Measurements from ENCODE around the gene GMNN.
A peak's percentile ranks its signal among the peaks of the same experiment; 100 is the strongest.
"Not testable (repeated sequence)": the region's sequence is repeated elsewhere in the genome, so short reads cannot be mapped to it uniquely, and the experiment has no call there.

The GMNN gene
- total RNA-seq: 5.7 to 15.7 (median 7.5) reads per million in 4 experiments

- peak; percentile 97 for DNase-seq
Observed at GRCh38 chr6:24774696-24775519, at the start of gene GMNN. TSS of gene GMNN (plus strand) at chr6:24774937. CDS start at chr6:24777247, 2,310 bp downstream.

GRCh38 chr6:24730653-24731052 lies 44.1 kb upstream of the GMNN start:
- DNase-seq: not testable (repeated sequence)

- DNase-seq: not testable (repeated sequence)
Observed at GRCh38 chr6:24731456-24732134, 43.1 kb upstream of the GMNN start.

- DNase-seq: no peak
Observed at GRCh38 chr6:24734166-24734565, 40.6 kb upstream of the GMNN start.

GRCh38 chr6:24734710-24735109 lies 40.0 kb upstream of the GMNN start:
- DNase-seq: not testable (repeated sequence)

- DNase-seq: no peak
Observed at GRCh38 chr6:24738741-24739140, 36.0 kb upstream of the GMNN start.

GRCh38 chr6:24740861-24741260 lies 33.9 kb upstream of the GMNN start:
- DNase-seq: no peak

- no peak for DNase-seq
Observed at GRCh38 chr6:24742216-24742738, 32.5 kb upstream of the GMNN start.

- no peak for DNase-seq
Observed at GRCh38 chr6:24743265-24743943, 31.3 kb upstream of the GMNN start.

- DNase-seq: no peak
Observed at GRCh38 chr6:24743944-24744335, 30.8 kb upstream of the GMNN start.

GRCh38 chr6:24744911-24745310 lies 29.8 kb upstream of the GMNN start:
- DNase-seq: no peak

GRCh38 chr6:24749297-24749696 lies 25.4 kb upstream of the GMNN start:
- DNase-seq: no peak

GRCh38 chr6:24750878-24751277 lies 23.9 kb upstream of the GMNN start:
- DNase-seq: not testable (repeated sequence)

- no peak for DNase-seq
Observed at GRCh38 chr6:24752503-24752902, 22.2 kb upstream of the GMNN start.

- no peak for DNase-seq
Observed at GRCh38 chr6:24752917-24753492, 21.7 kb upstream of the GMNN start.

GRCh38 chr6:24753545-24753944 lies 21.2 kb upstream of the GMNN start:
- no peak for DNase-seq

- DNase-seq: not testable (repeated sequence)
Observed at GRCh38 chr6:24754378-24754777, 20.4 kb upstream of the GMNN start.

GRCh38 chr6:24755279-24755678 lies 19.5 kb upstream of the GMNN start:
- DNase-seq: no peak

- no peak for DNase-seq
Observed at GRCh38 chr6:24757611-24758010, 17.1 kb upstream of the GMNN start.

- DNase-seq: no peak
Observed at GRCh38 chr6:24759718-24760117, 15.0 kb upstream of the GMNN start.

GRCh38 chr6:24760210-24760609 lies 14.5 kb upstream of the GMNN start:
- no peak for DNase-seq

GRCh38 chr6:24761193-24761835 lies 13.4 kb upstream of the GMNN start:
- no peak for DNase-seq
